Heart right ventricle (tissue), 16 donors: Measurements from ENCODE around the gene LRP1. TPM values are rescaled to one million over a fixed set of nuclear protein-coding genes. Genes with fewer than 3 reads are reported as not detected.

ENCODE experiments used
- ATAC-seq, 8 donors: fragments of 200-7000 bp; cut with Tn5 transposase; one replicate each; pipeline ENCODE4 v1.9.1; 2020; ENCODE audit warnings: mild to moderate bottlenecking in 8 of 8, moderate library complexity in 8 of 8, moderate number of reproducible peaks in 1 of 8
- DNase-seq, 2 donors: peaks; one replicate each; pipeline ENCODE4 v3.0.0-alpha.2; 2020
- H3K27ac ChIP-seq, 10 donors: fragments of 200-600 bp; sonication (generic) in 2 of 10; one replicate each; pipeline versions ENCODE4 v1.5.0 to v1.8.0; 2020 to 2022; ENCODE audit warnings: mild to moderate bottlenecking in 3 of 10
- H3K27me3 ChIP-seq, 7 donors: fragments of 200-600 bp; one replicate each; pipeline ENCODE4 v1.8.0; 2021 to 2022; ENCODE audit warnings: mild to moderate bottlenecking in 2 of 7
- H3K36me3 ChIP-seq, 9 donors: fragments of 200-600 bp; sonication (generic) in 1 of 9; one replicate each; pipeline versions ENCODE4 v1.5.0 to v1.8.0; 2020 to 2022; ENCODE audit warnings: mild to moderate bottlenecking in 2 of 9
- H3K4me1 ChIP-seq, 9 donors: fragments of 200-600 bp; sonication (generic) in 1 of 9; one replicate each; pipeline versions ENCODE4 v1.5.0 to v1.8.0; 2020 to 2022; ENCODE audit warnings: mild to moderate bottlenecking in 4 of 9
- H3K4me3 ChIP-seq, 10 donors: fragments of 200-600 bp; sonication (generic) in 2 of 10; one replicate each; pipeline versions ENCODE4 v1.5.0 to v1.8.0; 2020 to 2022; ENCODE audit warnings: mild to moderate bottlenecking in 7 of 10, moderate library complexity in 2 of 10
- H3K9me3 ChIP-seq, 11 donors: fragments of 200-600 bp in 10 of 11; sonication (generic) in 2 of 11; one replicate each; pipeline versions ENCODE4 v1.5.0 to v1.8.0; 2013 to 2022; ENCODE audit warnings: mild to moderate bottlenecking in 2 of 11, control low read depth in 1 of 11, moderate library complexity in 1 of 11
- WGBS, 2 donors: extraction: QIAGEN DNeasy Blood & Tissue Kit; methylation state at CpG; one replicate each; pipeline ENCODE4 v1.1.7; 2013; ENCODE audit warnings: inconsistent platforms in 1 of 2; 5-methylcytosine and 5-hydroxymethylcytosine counted together
- intact Hi-C, 10 donors: fragments of 100-400 bp; cut with DNase I; formaldehyde crosslinking; loops; one replicate each; pipeline versions ENCODE4 v1.11.1 to v1.14.2; 2022
- long read RNA-seq, 3 donors: library from polyadenylated mRNA; unstranded; transcript quantifications; one replicate each; pipeline ENCODE4 v2.0.0, GENCODE V29; 2020 to 2021
- polyA plus RNA-seq, 2 donors: library from polyadenylated mRNA; stranded (reverse); fragments of 200-250 nt; gene quantifications; one replicate each; pipeline ENCODE4 v1.2.3, GENCODE V29; 2013
- total RNA-seq, 10 donors: library from RNA; stranded (reverse); fragmentation: NEBNext Ultra II Directional in 3 of 10; extraction: Animal tissue kit (Norgen Biotek cat#: 25700) in 3 of 10; gene quantifications; one replicate each; pipeline versions ENCODE4 v1.2.1 to v1.2.4, GENCODE V29; 2021 to 2023
- TF ChIP-seq, protein P1 (sequence below), 9 donors: fragments of 200-600 bp; sonication (generic) in 2 of 9; IDR thresholded peaks; one replicate each; pipeline versions ENCODE4 v1.5.0 to v1.8.0; 2021 to 2022; ENCODE audit warnings: antibody characterized with exemption in 9 of 9, mild to moderate bottlenecking in 5 of 9, moderate library complexity in 1 of 9
- donor health status: Arrhythmogenic right ventricular cardiomyopathy.
- donor health status: ischemic (EF 13 %, LVEDD 7.1; RV severe dilation, severe dysfunction).
- donor health status: healthy with polysubstance abuse.
- donor health status: DM: no; HTN: yes; CAD: no.
- donor health status: DM: no; HTN: no; CAD: no.
- donor health status: ischemic (EF 25% LVEDD 6.9; RV normal size, moderate dysfunction).
- donor health status: ischemic (EF 25% LVEDD 5.7; RV mildly dilated, moderate dysfunction).
- donor health status: healthy.
- donor health status: DM: yes; HTN: yes; CAD: no.
- donor health status: Ischemic cardiomyopathy.
- donor health status: ischemic (EF 35%, LVEDD 5.7; RV mildly dilated, moderate dysfunction).
- donor health status: nonischemic (EF 11% LVEDD 7.7; RV severe dilation, severe dysfunction).
- donor health status: DM: yes; HTN: yes; CAD: no.
- donor health status: PGD.
- donor health status: ischemic (EF 29% LVEDD 5.4; RV normal size, mild dysfunction).
- donor health status: nonischemic (EF 23%, LVEDD 6.1; RV moderate dilation, normal function).

LRP1 gene
- total RNA-seq (100 to 1,000 TPM in 4 of 10 donors, 10 to 100 TPM in 6; 46.3 to 259 (median 82.7) TPM), polyA plus RNA-seq (10 to 100 TPM; 46.6 to 46.7 TPM)
- long read RNA-seq, donor 1, partial matches to known transcripts = 88 of 92 reads
- long read RNA-seq, donor 1, other reads (novel, unspliced or antisense) = 4 of 92 reads
- long read RNA-seq, donor 2, partial matches to known transcripts = 38 of 55 reads
- long read RNA-seq, donor 2, other reads (novel, unspliced or antisense) = 17 of 55 reads
- long read RNA-seq, donor 3, partial matches to known transcripts = 101 of 118 reads
- long read RNA-seq, donor 3, other reads (novel, unspliced or antisense) = 17 of 118 reads

DNA sequence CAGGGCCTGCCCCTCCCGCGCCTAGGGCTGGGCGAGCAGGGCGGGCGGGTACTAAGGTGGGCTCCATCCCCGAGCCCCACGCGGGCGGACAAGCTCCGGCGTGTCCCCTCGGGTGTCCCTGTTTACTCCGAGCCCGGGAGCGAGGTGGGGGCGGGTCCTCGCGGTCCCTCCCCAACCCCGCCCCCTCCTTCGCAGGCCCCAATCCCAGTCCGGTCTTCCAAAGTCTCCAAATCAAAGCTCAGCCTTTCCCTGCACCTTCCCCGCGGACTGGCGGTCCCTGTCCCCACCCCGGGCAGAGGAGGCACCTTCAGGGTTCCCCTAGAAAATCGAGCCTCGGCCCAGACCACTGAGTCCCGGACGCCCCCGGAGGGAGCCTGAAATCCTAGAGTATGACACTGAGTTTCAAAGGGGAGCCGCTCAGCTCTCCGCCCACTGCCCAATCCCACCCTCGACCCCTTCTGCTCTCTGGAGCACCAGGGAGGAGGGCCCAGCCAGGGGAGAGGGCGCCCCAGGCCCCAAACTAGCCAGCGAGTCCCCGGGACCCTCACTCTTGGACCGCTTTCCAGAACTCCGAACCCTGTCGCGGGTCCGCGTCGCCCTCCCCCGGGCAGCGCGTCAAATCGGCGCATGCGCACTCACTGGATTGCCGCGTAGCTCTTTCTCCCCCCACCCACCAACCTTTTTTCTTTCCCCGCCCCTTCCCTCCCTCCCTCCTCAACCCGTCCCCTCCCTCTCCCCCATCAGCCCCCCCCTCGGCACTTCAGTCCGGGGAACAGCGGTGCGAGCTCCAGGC lies at the start of gene LRP1:
LRP1 (plus strand) TSS at position 758 of the 793 bp plus-strand sequence. CDS start 482 bp downstream, outside the sequence.
- H3K27me3 ChIP-seq = peaks cover 0 to 20% (median 0%) of the 10 kb centered on the region in 7 donors
- intact Hi-C loops = loop anchor here in 4 of 10 donors (2.0 to 5.0 kb wide), 3 partner anchors 44 to 114 kb away; no protein-coding TSS in a partner anchor
- peak within 1 kb of the TSS; percentile 60 to 99 (median 84) for H3K4me3 ChIP-seq
- peak; percentile 89 for DNase-seq
- 0% methylated on average over 57 of the region's 57 CpGs for WGBS, 2 donors
- H3K36me3 ChIP-seq = no peaks in the 10 kb centered on the region
- H3K4me1 ChIP-seq = peaks cover 11 to 58% (median 38%) of the 10 kb centered on the region in 9 donors
- peak within 1 kb of the TSS; percentile 89 to 100 (median 98) for H3K27ac ChIP-seq
- ATAC-seq = peak; percentile 70 to 90 (median 86)
- H3K9me3 ChIP-seq = no peaks in the 10 kb centered on the region
- TF ChIP-seq, protein P1, sequence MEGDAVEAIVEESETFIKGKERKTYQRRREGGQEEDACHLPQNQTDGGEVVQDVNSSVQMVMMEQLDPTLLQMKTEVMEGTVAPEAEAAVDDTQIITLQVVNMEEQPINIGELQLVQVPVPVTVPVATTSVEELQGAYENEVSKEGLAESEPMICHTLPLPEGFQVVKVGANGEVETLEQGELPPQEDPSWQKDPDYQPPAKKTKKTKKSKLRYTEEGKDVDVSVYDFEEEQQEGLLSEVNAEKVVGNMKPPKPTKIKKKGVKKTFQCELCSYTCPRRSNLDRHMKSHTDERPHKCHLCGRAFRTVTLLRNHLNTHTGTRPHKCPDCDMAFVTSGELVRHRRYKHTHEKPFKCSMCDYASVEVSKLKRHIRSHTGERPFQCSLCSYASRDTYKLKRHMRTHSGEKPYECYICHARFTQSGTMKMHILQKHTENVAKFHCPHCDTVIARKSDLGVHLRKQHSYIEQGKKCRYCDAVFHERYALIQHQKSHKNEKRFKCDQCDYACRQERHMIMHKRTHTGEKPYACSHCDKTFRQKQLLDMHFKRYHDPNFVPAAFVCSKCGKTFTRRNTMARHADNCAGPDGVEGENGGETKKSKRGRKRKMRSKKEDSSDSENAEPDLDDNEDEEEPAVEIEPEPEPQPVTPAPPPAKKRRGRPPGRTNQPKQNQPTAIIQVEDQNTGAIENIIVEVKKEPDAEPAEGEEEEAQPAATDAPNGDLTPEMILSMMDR (IDR thresholded peaks at IDR 0.05) = no peak

DNA sequence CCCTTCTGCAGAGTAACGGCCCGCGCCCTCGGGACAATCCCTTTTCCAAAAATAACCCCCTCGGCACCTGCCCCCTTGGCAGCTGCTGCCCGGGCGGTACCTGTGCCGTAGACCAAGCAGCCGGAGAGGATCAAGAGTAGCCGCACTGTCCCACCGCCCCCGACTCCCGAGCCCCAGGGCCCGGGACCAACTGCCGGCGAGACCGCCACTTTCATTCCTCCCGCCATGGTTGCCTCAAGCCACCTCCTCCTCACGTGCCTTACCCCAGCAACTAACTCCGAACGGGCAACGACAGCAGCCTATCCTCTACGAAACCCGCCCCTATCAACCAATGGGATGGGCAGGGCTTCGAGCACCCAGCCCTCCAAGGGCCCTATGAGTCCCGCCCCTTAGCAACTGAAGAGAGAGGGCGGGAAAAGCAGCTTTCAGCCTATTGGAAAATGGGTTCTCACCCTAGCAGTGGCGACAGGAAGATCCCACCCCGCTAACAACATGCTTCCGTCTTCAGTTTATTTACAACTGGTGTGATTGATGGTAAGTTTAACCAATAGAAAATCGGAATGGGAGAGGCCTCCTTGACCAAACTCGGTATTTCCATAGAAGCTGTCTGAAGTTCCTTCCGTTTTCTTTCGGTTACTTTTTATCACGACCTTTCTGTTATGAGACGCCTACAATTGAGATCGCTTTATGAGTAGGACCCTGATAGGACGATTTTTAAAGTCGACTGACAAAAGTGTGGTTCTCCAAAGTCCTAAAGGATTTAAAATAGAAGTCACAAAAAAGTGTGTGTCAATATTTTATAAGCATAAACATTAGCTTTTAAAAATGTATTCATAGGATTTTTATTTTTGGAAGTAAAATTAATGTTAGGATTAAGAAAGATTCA lies 49.5 kb upstream of the LRP1 start, which contains the start of gene NEMP1:
NEMP1 (minus strand) TSS at position 273 of the 886 bp plus-strand sequence; CDS start at position 227, 46 bp downstream.
- 0% methylated on average over 35 to 39 of the region's 39 CpGs for WGBS, 2 donors

GRCh38 chr12:57079821-57080220 lies 48.5 kb upstream of the LRP1 start:
- ATAC-seq (no peak), DNase-seq (no peak)
- Histone ChIP-seq H3K4me1 (peaks cover 0 to 22% (median 17%) of the 10 kb centered on the region in 9 donors), H3K36me3 (peaks cover 0 to 8% (median 0%) of the 10 kb centered on the region in 9 donors), H3K4me3 (no peak overlapping the region), H3K9me3 (no peaks in the 10 kb centered on the region), H3K27ac (peak overlapping the region in 4 of 10 donors; percentile 85 to 90 (median 87)), H3K27me3 (no peaks in the 10 kb centered on the region)
- WGBS, 2 donors = 85 to 92% methylated on average over 1 of the region's 1 CpG
- TF ChIP-seq, protein P1 (IDR thresholded peaks at IDR 0.05) = no peak
- intact Hi-C loops = no loop called here

More for the DNA sequence above, 49.5 kb upstream of the LRP1 start, which contains the start of gene NEMP1:
- Histone ChIP-seq H3K9me3 (no peaks in the 10 kb centered on the region), H3K36me3 (peaks cover 0 to 8% (median 0%) of the 10 kb centered on the region in 9 donors), H3K4me1 (peaks cover 0 to 22% (median 17%) of the 10 kb centered on the region in 9 donors), H3K27me3 (no peaks in the 10 kb centered on the region), H3K27ac (peak within 1 kb of the TSS; percentile 5 to 90 (median 84)), H3K4me3 (peak within 1 kb of the TSS; percentile 43 to 87 (median 73))
- DNase-seq = peak; percentile 89 to 98
- intact Hi-C loops = no loop called here
- peak; percentile 100 for ATAC-seq
- TF ChIP-seq, protein P1 (IDR thresholded peaks at IDR 0.05) = no peak
